HG03045 (cell line): Measurements from ENCODE around the gene SLC4A7.
"Not testable (repeated sequence)": the region's sequence is repeated elsewhere in the genome, so short reads cannot be mapped to it uniquely, and the experiment has no call there.

Experiments used
- ATAC-seq: cut with Tn5 transposase; IDR thresholded peaks from one replicate; pipeline ENCODE4 v1.9.1; 2021; ENCODE audit warnings: mild to moderate bottlenecking, moderate library complexity; ENCODE audit not compliant: unreplicated experiment

SLC4A7 gene

GRCh38 chr3:27488821-27489220 is 4.6 kb upstream of the SLC4A7 start:
- no peak for ATAC-seq

GRCh38 chr3:27487383-27487782 is 3.2 kb upstream of the SLC4A7 start:
- no peak for ATAC-seq

GRCh38 chr3:27486336-27486735 is 2.2 kb upstream of the SLC4A7 start:
- ATAC-seq = no peak

- no peak for ATAC-seq
Observed at GRCh38 chr3:27485866-27486265, 1.7 kb upstream of the SLC4A7 start.

GRCh38 chr3:27483117-27484014 is 818 bp downstream of the SLC4A7 start:
- peak; percentile 23 for ATAC-seq

GRCh38 chr3:27479806-27480543 is 4.2 kb downstream of the SLC4A7 start:
- ATAC-seq = no peak

- no peak for ATAC-seq
Observed at GRCh38 chr3:27471923-27472550, 12.1 kb downstream of the SLC4A7 start.

- ATAC-seq = no peak
Observed at GRCh38 chr3:27468283-27468886, 15.8 kb downstream of the SLC4A7 start.

- ATAC-seq = peak; percentile 75
Observed at GRCh38 chr3:27467545-27467944, 16.6 kb downstream of the SLC4A7 start.

GRCh38 chr3:27464646-27465045 is 19.5 kb downstream of the SLC4A7 start:
- no peak for ATAC-seq

- ATAC-seq = no peak
Observed at GRCh38 chr3:27462228-27462627, 22.0 kb downstream of the SLC4A7 start.

- no peak for ATAC-seq
Observed at GRCh38 chr3:27458929-27459328, 25.3 kb downstream of the SLC4A7 start.

- ATAC-seq = no peak
Observed at GRCh38 chr3:27456554-27456953, 27.6 kb downstream of the SLC4A7 start.

GRCh38 chr3:27454914-27455313 is 29.3 kb downstream of the SLC4A7 start:
- no peak for ATAC-seq

- ATAC-seq = no peak
Observed at GRCh38 chr3:27454461-27454860, 29.7 kb downstream of the SLC4A7 start.

GRCh38 chr3:27452368-27453090 is 31.7 kb downstream of the SLC4A7 start:
- no peak for ATAC-seq

GRCh38 chr3:27451842-27452241 is 32.3 kb downstream of the SLC4A7 start:
- no peak for ATAC-seq

- no peak for ATAC-seq
Observed at GRCh38 chr3:27451251-27451650, 32.9 kb downstream of the SLC4A7 start.

GRCh38 chr3:27449530-27450150 is 34.5 kb downstream of the SLC4A7 start:
- ATAC-seq = no peak

GRCh38 chr3:27442995-27443394 is 41.2 kb downstream of the SLC4A7 start:
- not testable (repeated sequence) for ATAC-seq
